Adrenal gland (tissue), 5 donors: ENCODE results near the gene PRKCE.

ENCODE experiments used
- CTCF ChIP-seq, 6 experiments: fragments of 450-650 bp in 4 of 6; fragments of 200-600 bp in 2 of 6; sonication (generic) in 1 of 6; IDR thresholded peaks; 1 replicate in 5 of 6; 2 replicates in 1 of 6; pipeline versions ENCODE4 v1.5.1 to v1.8.0; 2016 to 2021; ENCODE audit warnings: antibody characterized with exemption in 6 of 6, mild to moderate bottlenecking in 2 of 6, moderate library complexity in 1 of 6
- POLR2A ChIP-seq, 2 donors: fragments of 450-650 bp; IDR thresholded peaks; one replicate each; pipeline ENCODE4 v1.6.1; 2017; ENCODE audit warnings: antibody characterized with exemption in 2 of 2, mild to moderate bottlenecking in 2 of 2, moderate library complexity in 1 of 2
- donor health status: DM: no; HTN: no; CAD: no.

GRCh38 chr2:45768208-45768607 lies 116.7 kb downstream of the PRKCE start:
- TF ChIP-seq POLR2A (IDR thresholded peaks at IDR 0.05) (no peak), CTCF (IDR thresholded peaks at IDR 0.05) (no peak)
